NT2/D1 (cell line): Measurements from ENCODE around the gene IP6K1.

Source experiments
- YY1 ChIP-seq: IDR thresholded peaks from 2 replicates; pipeline ENCODE4 v1.6.1; 2011; ENCODE audit not compliant: insufficient read length, insufficient read depth
- ZNF274 ChIP-seq: IDR thresholded peaks from 2 replicates; pipeline ENCODE4 v1.6.1; 2011; ENCODE audit warnings: mild to moderate bottlenecking, low read depth, low read length

DNA sequence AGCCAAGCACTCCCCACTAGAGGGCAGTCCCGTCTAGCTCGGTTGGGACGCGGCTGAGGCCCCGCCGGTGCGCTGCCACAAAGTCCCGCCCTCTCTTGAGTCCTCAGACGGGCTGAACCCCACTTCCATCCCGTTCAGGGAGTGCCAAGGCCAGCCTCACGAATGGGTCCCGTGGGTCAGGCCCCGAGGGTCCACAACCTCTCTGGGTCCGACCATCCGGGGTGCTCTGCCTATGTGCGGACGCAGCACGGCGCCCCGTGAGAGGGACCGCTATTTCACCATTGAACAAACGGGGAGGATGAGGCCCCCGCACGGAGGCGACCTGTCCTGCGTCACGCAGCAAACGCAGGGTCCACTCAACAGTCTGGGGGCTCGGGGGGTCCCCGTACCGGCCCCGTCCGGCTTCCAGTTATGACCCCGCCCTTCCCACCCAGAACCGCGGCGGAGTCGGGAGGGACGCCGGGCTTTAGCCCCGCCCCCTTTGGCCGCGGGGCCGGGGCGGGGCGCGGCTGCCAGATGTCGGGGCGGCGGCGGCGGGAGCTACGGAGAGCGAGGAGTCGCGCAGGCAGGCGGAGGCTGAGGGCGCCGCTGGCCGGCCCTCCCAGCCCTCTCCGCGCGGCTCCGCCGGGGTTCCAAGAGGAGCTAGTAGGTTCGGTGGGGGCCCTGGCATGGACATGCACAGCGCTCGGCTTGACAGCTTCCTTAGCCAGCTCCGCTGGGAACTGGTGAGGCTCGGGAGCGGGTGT lies 16.6 kb upstream of the IP6K1 start, which contains the start of gene INKA1:
- TF ChIP-seq YY1 (no peak), ZNF274 (no peak)
